GM12878 (cell line): ENCODE data around the gene TRIM71. TPM values are rescaled to one million over a fixed set of nuclear protein-coding genes. Genes with fewer than 3 reads are reported as not detected.

ENCODE experiments used
- ATAC-seq: fragments of 200-7000 bp; cut with Tn5 transposase; 3 replicates; pipeline ENCODE4 v1.9.1; 2020; ENCODE audit warnings: mild to moderate bottlenecking, moderate library complexity
- BruUV-seq: library from RNA; stranded (reverse); fragments of 400-500 nt; replicated peaks from 2 replicates; lab custom pipeline; 2021; lab: Mats Ljungman, UMichigan
- CTCF ChIA-PET: fragments of 300-600 bp; sonication (Branson Sonifier 250); formaldehyde crosslinking; extraction: SDS; loops from one replicate; lab custom pipeline; 2021; ENCODE audit warnings: inconsistent platforms; lab: Yijun Ruan, JAX
- POLR2A ChIA-PET: fragments of 350-600 bp; formaldehyde crosslinking; extraction: SDS; loops from one replicate; lab custom pipeline; 2021; ENCODE audit warnings: inconsistent platforms; lab: Charles Lee
- RAD21 ChIA-PET: fragments of 300-600 bp; sonication (Branson Sonifier 250); formaldehyde crosslinking; loops from one replicate; lab custom pipeline; 2023; ENCODE audit warnings: antibody characterized with exemption; ENCODE audit not compliant: unreplicated experiment; lab: Charles Lee
- SMC1A ChIA-PET: fragments of 300-600 bp; sonication (Branson Sonifier 250); formaldehyde crosslinking; loops from one replicate; lab custom pipeline; 2023; ENCODE audit not compliant: unreplicated experiment, uncharacterized antibody; lab: Charles Lee
- DNase-seq: peaks from one replicate; pipeline ENCODE4 v3.0.0-alpha.2; 2011; ENCODE audit warnings: low read depth, low spot score
- FAIRE-seq: peaks from 3 replicates; lab custom pipeline; 2011; peaks lifted over from hg19 to GRCh38; lab: Jason Lieb, UNC
- H2AFZ ChIP-seq: 2 replicates; pipeline ENCODE4 v1.6.0; 2011; ENCODE audit warnings: low read depth, low read length, control low read depth; ENCODE audit not compliant: control insufficient read depth
- H3K27ac ChIP-seq: 2 replicates; pipeline ENCODE4 v1.5.1; 2011; ENCODE audit warnings: control low read depth; ENCODE audit not compliant: control insufficient read depth, insufficient read depth
- H3K27me3 ChIP-seq, 2 experiments: replicated peaks in 1 of 2; 2 replicates each; pipeline versions ENCODE4 v1.6.0 to v1.6.1; 2011; ENCODE audit warnings: low read length in 1 of 2; ENCODE audit not compliant: control insufficient read depth in 2 of 2, insufficient read depth in 2 of 2
- H3K36me3 ChIP-seq, 2 experiments: 2 replicates each; pipeline ENCODE4 v1.5.1; 2011; ENCODE audit warnings: low read length in 1 of 2; ENCODE audit not compliant: control insufficient read depth in 2 of 2, insufficient read depth in 2 of 2
- H3K4me1 ChIP-seq: 2 replicates; pipeline ENCODE4 v1.6.1; 2011; ENCODE audit warnings: mild to moderate bottlenecking, low read length, moderate library complexity, mixed read lengths; ENCODE audit not compliant: control insufficient read depth, insufficient read depth
- H3K4me2 ChIP-seq: 2 replicates; pipeline ENCODE4 v1.6.0; 2011; ENCODE audit warnings: control low read depth; ENCODE audit not compliant: control insufficient read depth, insufficient read depth
- H3K4me3 ChIP-seq: fragments of 200-600 bp; sonication (generic); 2 replicates; pipeline ENCODE4 v1.5.1; 2016
- H3K79me2 ChIP-seq: 2 replicates; pipeline ENCODE4 v1.6.0; 2011; ENCODE audit warnings: low read length; ENCODE audit not compliant: control insufficient read depth, insufficient read depth
- H3K9ac ChIP-seq: 2 replicates; pipeline ENCODE4 v1.8.0; 2011; ENCODE audit warnings: low read length, control low read depth, mixed read lengths; ENCODE audit not compliant: control insufficient read depth, insufficient read depth
- H3K9me3 ChIP-seq: replicated peaks from 3 replicates; pipeline ENCODE4 v1.5.1; 2011; ENCODE audit warnings: mild to moderate bottlenecking, low read length; ENCODE audit not compliant: control insufficient read depth, insufficient read depth
- H4K20me1 ChIP-seq: 2 replicates; pipeline ENCODE4 v1.6.0; 2011; ENCODE audit not compliant: control insufficient read depth, insufficient read depth
- BCL11A ChIP-seq: IDR thresholded peaks from 2 replicates; pipeline ENCODE4 v1.6.1; 2011; ENCODE audit warnings: low read depth, low read length
- CHD1 ChIP-seq: IDR thresholded peaks from 2 replicates; pipeline ENCODE4 v1.6.1; 2012; ENCODE audit warnings: low read depth, low read length, improper control_type of control experiment
- CHD4 ChIP-seq: fragments of 200-600 bp; sonication (generic); IDR thresholded peaks from 2 replicates; pipeline ENCODE4 v1.6.1; 2016; ENCODE audit warnings: mild to moderate bottlenecking
- FOXK2 ChIP-seq: fragments of 450-650 bp; IDR thresholded peaks from 2 replicates; pipeline ENCODE4 v1.6.1; 2017; ENCODE audit warnings: mild to moderate bottlenecking, moderate library complexity
- JUND ChIP-seq: IDR thresholded peaks from 2 replicates; pipeline ENCODE4 v1.6.1; 2012; ENCODE audit warnings: low read depth, mild to moderate bottlenecking, low read length, improper control_type of control experiment, moderate library complexity
- MYB ChIP-seq: fragments of 150-350 bp; IDR thresholded peaks from 2 replicates; pipeline ENCODE4 v1.6.1; 2014; ENCODE audit warnings: mild to moderate bottlenecking, low read depth, low read length, borderline replicate concordance
- NBN ChIP-seq: fragments of 450-650 bp; IDR thresholded peaks from 2 replicates; pipeline ENCODE4 v1.6.1; 2016
- NFIC ChIP-seq: IDR thresholded peaks from 2 replicates; pipeline ENCODE4 v1.6.1; 2012; ENCODE audit warnings: low read depth, mild to moderate bottlenecking, inconsistent platforms, low read length, moderate library complexity
- NFYB ChIP-seq: IDR thresholded peaks from 2 replicates; pipeline ENCODE4 v1.6.1; 2011; ENCODE audit warnings: low read depth, mild to moderate bottlenecking, low read length, improper control_type of control experiment, moderate library complexity; ENCODE audit not compliant: insufficient read depth
- RCOR1 ChIP-seq: conservative IDR thresholded peaks from 2 replicates; pipeline ENCODE4 v1.6.1; 2012; ENCODE audit warnings: low read depth, low read length, improper control_type of control experiment
- RUNX3 ChIP-seq: IDR thresholded peaks from 2 replicates; pipeline ENCODE4 v1.6.1; 2012; ENCODE audit warnings: low read length, inconsistent platforms
- YBX1 ChIP-seq: fragments of 450-650 bp; IDR thresholded peaks from 2 replicates; pipeline ENCODE4 v1.6.1; 2016; ENCODE audit warnings: antibody characterized with exemption
- ZBTB11 ChIP-seq: fragments of 450-650 bp; formaldehyde crosslinking; IDR thresholded peaks from 2 replicates; pipeline ENCODE4 v1.5.0; 2022; ENCODE audit warnings: mild to moderate bottlenecking, missing genetic modification characterization
- WGBS: methylation state at CpG from one replicate; pipeline ENCODE4 v1.1.6; 2016; ENCODE audit warnings: low lambda C conversion rate; ENCODE audit not compliant: insufficient replicate concordance, insufficient coverage; ENCODE audit errors: missing lambda C conversion rate; 5-methylcytosine and 5-hydroxymethylcytosine counted together
- in situ Hi-C: fragments of 300-500 bp; cut with MboI; formaldehyde crosslinking; loops from 9 replicates; pipeline ENCODE4 v1.14.3; 2018; ENCODE audit warnings: mixed read lengths
- intact Hi-C: fragments of 100-400 bp; cut with micrococcal nuclease; formaldehyde crosslinking; loops from one replicate; pipeline ENCODE4 v1.14.2; 2022; ENCODE audit not compliant: unreplicated experiment
- polyA plus RNA-seq, 11 experiments: library from polyadenylated mRNA; depleted of rRNA in 4 of 11; unstranded in 6 of 11; stranded (reverse) in 5 of 11; fragments of >200 nt; fragmentation: Nextera tagmentation in 4 of 11; fragmentation: Illumina TruSeq in 1 of 11; extraction: Ambion mirVana in 4 of 11; extraction: Trizol in 1 of 11; gene quantifications; 1 replicate in 1 of 11; 2 replicates in 10 of 11; pipeline versions ENCODE4 v1.2.1 to v1.2.3, GENCODE V29; 2011 to 2016; ENCODE audit warnings: inconsistent platforms in 2 of 11, missing spikeins in 2 of 11, low read depth in 1 of 11
- total RNA-seq, 4 experiments: library from RNA; depleted of rRNA in 3 of 4; stranded (reverse); fragments of >200 nt in 3 of 4; fragmentation: Illumina TruSeq in 1 of 4; extraction: Trizol in 1 of 4; gene quantifications; 2 replicates each; pipeline versions ENCODE4 v1.2.1 to v1.2.3, GENCODE V29; 2013 to 2021
- TF ChIP-seq, protein P1 (sequence below): fragments of 450-650 bp; IDR thresholded peaks from 2 replicates; pipeline ENCODE4 v1.6.1; 2018; ENCODE audit warnings: mild to moderate bottlenecking, low read depth, moderate library complexity; ENCODE audit not compliant: partially characterized antibody

The TRIM71 gene
- total and polyA plus RNA-seq, 10 of the 15 experiments (the other 5 are each of a cell fraction or from before 2014, with no cell fraction given): 0.02 to 1.8 (median 0.16) TPM

DNA sequence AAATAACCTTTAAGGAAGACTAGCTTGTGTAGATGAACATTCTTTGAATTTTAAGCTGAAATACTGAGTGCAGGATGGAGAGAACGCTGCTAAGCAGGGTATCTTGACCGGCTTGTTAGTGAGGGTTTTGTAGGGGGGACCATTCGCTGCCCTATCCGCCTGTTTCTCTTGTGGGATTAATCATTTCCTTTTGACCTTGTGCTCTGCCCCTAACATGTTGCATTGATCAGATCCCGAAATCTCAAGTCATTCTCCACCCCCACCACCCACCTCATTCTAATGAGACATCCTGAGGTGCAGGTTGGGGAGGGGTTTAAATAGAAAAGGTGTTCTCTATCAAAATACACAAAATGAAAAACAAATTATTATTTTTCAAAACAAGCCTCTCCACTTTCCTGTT lies 32.8 kb downstream of the TRIM71 start:
- no peak overlapping the region for H2AFZ ChIP-seq
- H3K9ac ChIP-seq: no peak overlapping the region
- no peaks in the 10 kb centered on the region for H4K20me1 ChIP-seq
- DNase-seq: no peak
- H3K4me3 ChIP-seq: no peak overlapping the region
- no peak overlapping the region for H3K27ac ChIP-seq
- TF ChIP-seq, protein P1, sequence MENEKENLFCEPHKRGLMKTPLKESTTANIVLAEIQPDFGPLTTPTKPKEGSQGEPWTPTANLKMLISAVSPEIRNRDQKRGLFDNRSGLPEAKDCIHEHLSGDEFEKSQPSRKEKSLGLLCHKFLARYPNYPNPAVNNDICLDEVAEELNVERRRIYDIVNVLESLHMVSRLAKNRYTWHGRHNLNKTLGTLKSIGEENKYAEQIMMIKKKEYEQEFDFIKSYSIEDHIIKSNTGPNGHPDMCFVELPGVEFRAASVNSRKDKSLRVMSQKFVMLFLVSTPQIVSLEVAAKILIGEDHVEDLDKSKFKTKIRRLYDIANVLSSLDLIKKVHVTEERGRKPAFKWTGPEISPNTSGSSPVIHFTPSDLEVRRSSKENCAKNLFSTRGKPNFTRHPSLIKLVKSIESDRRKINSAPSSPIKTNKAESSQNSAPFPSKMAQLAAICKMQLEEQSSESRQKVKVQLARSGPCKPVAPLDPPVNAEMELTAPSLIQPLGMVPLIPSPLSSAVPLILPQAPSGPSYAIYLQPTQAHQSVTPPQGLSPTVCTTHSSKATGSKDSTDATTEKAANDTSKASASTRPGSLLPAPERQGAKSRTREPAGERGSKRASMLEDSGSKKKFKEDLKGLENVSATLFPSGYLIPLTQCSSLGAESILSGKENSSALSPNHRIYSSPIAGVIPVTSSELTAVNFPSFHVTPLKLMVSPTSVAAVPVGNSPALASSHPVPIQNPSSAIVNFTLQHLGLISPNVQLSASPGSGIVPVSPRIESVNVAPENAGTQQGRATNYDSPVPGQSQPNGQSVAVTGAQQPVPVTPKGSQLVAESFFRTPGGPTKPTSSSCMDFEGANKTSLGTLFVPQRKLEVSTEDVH: no peak
- no peak for TF ChIP-seq JUND
- TF ChIP-seq FOXK2: no peak
- no peak for TF ChIP-seq NFYB
- no peak for TF ChIP-seq ZBTB11 (CRISPR knock-in tag)
- TF ChIP-seq YBX1: no peak
- TF ChIP-seq NFIC: no peak
- TF ChIP-seq NBN: no peak
- TF ChIP-seq CHD4: no peak
- no peak for TF ChIP-seq BCL11A
- no peak for TF ChIP-seq RUNX3
- TF ChIP-seq CHD1: no peak
- TF ChIP-seq RCOR1: no peak
- no peak for TF ChIP-seq MYB
- TF ChIP-seq, all 136 proteins: peak for 0
- ChIA-PET POLR2A (interaction anchor here (0.5 to 1.1 kb wide), 3 partner anchors 14 to 20 kb away, joined by 3 read pairs; no protein-coding TSS in a partner anchor), CTCF (no interaction called here), SMC1A (interaction anchor here (0.8 to 1.4 kb wide), 3 partner anchors 20 to 28 kb away, joined by 3 read pairs; no protein-coding TSS in a partner anchor), RAD21 (interaction anchor here (0.6 kb wide), 1 partner anchor 14 kb away, joined by 3 read pairs; no protein-coding TSS in a partner anchor)
- Histone ChIP-seq H3K9me3 (no peaks in the 10 kb centered on the region), H3K36me3 (no peaks in the 10 kb centered on the region), H3K4me2 (no peak overlapping the region), H3K79me2 (no peaks in the 10 kb centered on the region), H3K4me1 (no peaks in the 10 kb centered on the region), H3K27me3 (peaks cover 0 to 1% of the 10 kb centered on the region in 2 experiments; a peak in 1 of 4 replicates)
- WGBS: 59% methylated on average over 5 of the region's 5 CpGs
- FAIRE-seq: no peak
- intact Hi-C loops (no loop called here), in situ Hi-C loops (no loop called here)
- no TSS peak for BruUV-seq
- no peak for ATAC-seq
